HEK293 (cell line): ENCODE data around the gene KCTD11.

ENCODE experiments used
- CTCF ChIA-PET: fragments of 350-600 bp; formaldehyde crosslinking; extraction: SDS; loops from one replicate; lab custom pipeline; 2021; ENCODE audit warnings: antibody characterized with exemption; lab: Yijun Ruan, JAX
- POLR2A ChIA-PET: fragments of 300-600 bp; formaldehyde crosslinking; extraction: SDS; loops from one replicate; lab custom pipeline; 2020; ENCODE audit warnings: antibody characterized with exemption, inconsistent platforms; lab: Yijun Ruan, JAX
- H3K27ac ChIP-seq: fragments of 200-500 bp; sonication (Bioruptor generic); 2 replicates; pipeline ENCODE4 v1.5.1; 2014; ENCODE audit warnings: low read depth, low read length, control low read depth, inconsistent platforms; ENCODE audit errors: extremely low read depth
- H3K36me3 ChIP-seq, 2 experiments: fragments of 200-500 bp in 1 of 2; sonication (Bioruptor generic) in 1 of 2; 1 replicate in 1 of 2; 2 replicates in 1 of 2; pipeline ENCODE4 v1.5.1; 2014 to 2017; ENCODE audit warnings: inconsistent platforms in 2 of 2, low read length in 2 of 2; ENCODE audit not compliant: control insufficient read depth in 2 of 2, insufficient read depth in 1 of 2
- H3K4me1 ChIP-seq: fragments of 200-500 bp; sonication (Bioruptor generic); 2 replicates; pipeline ENCODE4 v1.5.1; 2014; ENCODE audit warnings: mild to moderate bottlenecking, low read length, inconsistent platforms; ENCODE audit not compliant: control insufficient read depth, insufficient read depth
- H3K4me3 ChIP-seq: 2 replicates; pipeline ENCODE4 v1.5.1; 2011; ENCODE audit warnings: low read depth, mild to moderate bottlenecking, control low read depth, low read length, moderate library complexity
- H3K9me3 ChIP-seq: fragments of 200-500 bp; sonication (Bioruptor generic); 2 replicates; pipeline ENCODE4 v1.5.1; 2014; ENCODE audit warnings: low read depth, low read length, inconsistent platforms; ENCODE audit not compliant: control insufficient read depth, insufficient read depth
- EGR2 ChIP-seq: fragments of 450-650 bp; formaldehyde crosslinking; IDR thresholded peaks from 2 replicates; pipeline ENCODE4 v1.5.1; 2016; ENCODE audit warnings: low read depth, missing biosample characterization, missing genetic modification characterization
- KLF16 ChIP-seq: fragments of 450-650 bp; formaldehyde crosslinking; IDR thresholded peaks from 2 replicates; pipeline ENCODE4 v1.5.1; 2017; ENCODE audit warnings: missing biosample characterization, missing genetic modification characterization
- KLF8 ChIP-seq: fragments of 450-650 bp; formaldehyde crosslinking; IDR thresholded peaks from 2 replicates; pipeline ENCODE4 v1.5.1; 2016; ENCODE audit warnings: missing biosample characterization, missing genetic modification characterization
- SCRT1 ChIP-seq: fragments of 450-650 bp; formaldehyde crosslinking; IDR thresholded peaks from 2 replicates; pipeline ENCODE4 v1.5.1; 2016; ENCODE audit warnings: missing biosample characterization, missing genetic modification characterization, borderline replicate concordance
- SCRT2 ChIP-seq: fragments of 450-650 bp; formaldehyde crosslinking; IDR thresholded peaks from 2 replicates; pipeline ENCODE4 v1.5.1; 2016; ENCODE audit warnings: missing biosample characterization, missing genetic modification characterization
- SP7 ChIP-seq: fragments of 450-650 bp; formaldehyde crosslinking; IDR thresholded peaks from 2 replicates; pipeline ENCODE4 v1.5.1; 2016; ENCODE audit warnings: missing biosample characterization, missing genetic modification characterization
- TRIM28 ChIP-seq: IDR thresholded peaks from 2 replicates; pipeline ENCODE4 v1.6.1; 2011; ENCODE audit warnings: low read length, control low read depth, borderline replicate concordance
- ZEB2 ChIP-seq: fragments of 450-650 bp; formaldehyde crosslinking; IDR thresholded peaks from 2 replicates; pipeline ENCODE4 v1.5.1; 2016; ENCODE audit warnings: missing biosample characterization, missing genetic modification characterization
- ZFHX2 ChIP-seq: fragments of 450-650 bp; formaldehyde crosslinking; conservative IDR thresholded peaks from 2 replicates; pipeline ENCODE4 v1.5.1; 2016; ENCODE audit warnings: missing biosample characterization, missing genetic modification characterization
- ZFP69B ChIP-seq: fragments of 450-650 bp; formaldehyde crosslinking; IDR thresholded peaks from 2 replicates; pipeline ENCODE4 v1.5.1; 2016; ENCODE audit warnings: missing biosample characterization, missing genetic modification characterization
- ZNF174 ChIP-seq: fragments of 450-650 bp; formaldehyde crosslinking; IDR thresholded peaks from 2 replicates; pipeline ENCODE4 v1.5.0; 2017; ENCODE audit warnings: missing biosample characterization, mild to moderate bottlenecking, missing genetic modification characterization
- ZNF239 ChIP-seq: fragments of 450-650 bp; formaldehyde crosslinking; IDR thresholded peaks from 2 replicates; pipeline ENCODE4 v1.5.1; 2016; ENCODE audit warnings: missing biosample characterization, missing genetic modification characterization
- ZNF37A ChIP-seq: fragments of 450-650 bp; IDR thresholded peaks from 2 replicates; pipeline ENCODE4 v1.5.1; 2018; ENCODE audit warnings: missing biosample characterization, missing genetic modification characterization
- ZNF391 ChIP-seq: fragments of 450-650 bp; formaldehyde crosslinking; IDR thresholded peaks from 2 replicates; pipeline ENCODE4 v1.5.1; 2016; ENCODE audit warnings: low read depth, missing biosample characterization, missing genetic modification characterization, borderline replicate concordance
- ZNF394 ChIP-seq: fragments of 450-650 bp; formaldehyde crosslinking; IDR thresholded peaks from 2 replicates; pipeline ENCODE4 v1.5.1; 2016; ENCODE audit warnings: missing biosample characterization, missing genetic modification characterization, mild to moderate bottlenecking, moderate library complexity, borderline replicate concordance
- ZNF596 ChIP-seq: fragments of 450-650 bp; IDR thresholded peaks from 2 replicates; pipeline ENCODE4 v1.5.0; 2018; ENCODE audit warnings: missing biosample characterization, mild to moderate bottlenecking, missing genetic modification characterization, moderate library complexity
- ZNF629 ChIP-seq: fragments of 450-650 bp; formaldehyde crosslinking; IDR thresholded peaks from 2 replicates; pipeline ENCODE4 v1.5.1; 2017; ENCODE audit warnings: missing biosample characterization, missing genetic modification characterization
- ZNF701 ChIP-seq: fragments of 450-650 bp; formaldehyde crosslinking; IDR thresholded peaks from 2 replicates; pipeline ENCODE4 v1.5.1; 2016; ENCODE audit warnings: missing biosample characterization, missing genetic modification characterization
- ZNF76 ChIP-seq: fragments of 450-650 bp; formaldehyde crosslinking; IDR thresholded peaks from 2 replicates; pipeline ENCODE4; 2016; ENCODE audit warnings: low read depth, missing biosample characterization, missing genetic modification characterization, borderline replicate concordance
- TF ChIP-seq, protein P1 (sequence below): fragments of 450-650 bp; formaldehyde crosslinking; IDR thresholded peaks from 2 replicates; pipeline ENCODE4 v1.5.1; 2016; ENCODE audit warnings: missing biosample characterization, missing genetic modification characterization
- TF ChIP-seq, protein P2 (sequence below): fragments of 450-650 bp; formaldehyde crosslinking; IDR thresholded peaks from 2 replicates; pipeline ENCODE4 v1.5.1; 2016; ENCODE audit warnings: missing biosample characterization, missing genetic modification characterization
- TF ChIP-seq, protein P3 (sequence below): fragments of 450-650 bp; formaldehyde crosslinking; IDR thresholded peaks from 2 replicates; pipeline ENCODE4 v1.5.1; 2016; ENCODE audit warnings: missing biosample characterization, missing genetic modification characterization

KCTD11 gene

DNA sequence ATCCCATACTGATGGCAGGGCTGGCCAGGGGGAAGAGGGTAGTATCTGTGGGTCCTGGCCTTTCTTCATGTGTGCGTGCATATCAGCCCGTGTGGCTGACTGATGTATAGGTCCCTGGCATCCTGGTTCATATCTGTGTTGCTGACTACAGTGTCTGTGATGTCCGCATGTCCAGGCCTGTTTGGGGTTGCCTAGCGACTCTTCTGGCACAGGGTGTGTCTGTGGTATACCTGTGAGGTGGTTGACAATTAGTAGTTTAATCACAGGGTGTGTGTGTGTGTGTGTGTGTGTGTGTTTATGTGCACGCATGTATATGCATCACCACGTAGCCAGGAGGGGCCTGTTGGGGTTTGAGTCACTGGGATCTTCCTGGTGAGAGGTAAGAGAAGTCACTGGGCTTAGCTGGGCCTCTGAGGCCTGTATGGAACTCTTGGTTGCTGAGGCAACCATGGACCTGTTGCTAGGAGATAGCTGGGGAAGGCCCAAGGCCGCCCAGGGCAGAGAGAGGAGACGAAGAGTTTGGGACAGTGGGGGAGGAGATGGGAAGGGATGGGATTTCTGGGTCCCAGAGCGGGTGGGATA is 2.4 kb downstream of the KCTD11 start (continued):
- TF ChIP-seq, protein P1, sequence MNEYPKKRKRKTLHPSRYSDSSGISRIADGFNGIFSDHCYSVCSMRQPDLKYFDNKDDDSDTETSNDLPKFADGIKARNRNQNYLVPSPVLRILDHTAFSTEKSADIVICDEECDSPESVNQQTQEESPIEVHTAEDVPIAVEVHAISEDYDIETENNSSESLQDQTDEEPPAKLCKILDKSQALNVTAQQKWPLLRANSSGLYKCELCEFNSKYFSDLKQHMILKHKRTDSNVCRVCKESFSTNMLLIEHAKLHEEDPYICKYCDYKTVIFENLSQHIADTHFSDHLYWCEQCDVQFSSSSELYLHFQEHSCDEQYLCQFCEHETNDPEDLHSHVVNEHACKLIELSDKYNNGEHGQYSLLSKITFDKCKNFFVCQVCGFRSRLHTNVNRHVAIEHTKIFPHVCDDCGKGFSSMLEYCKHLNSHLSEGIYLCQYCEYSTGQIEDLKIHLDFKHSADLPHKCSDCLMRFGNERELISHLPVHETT (tag by site-specific recombination), result 0 out of 2 replicates have a peak, but pooled peaks have one; percentile 23
- TF ChIP-seq SP7 (tag by site-specific recombination), result peak; percentile 80
- peak; percentile 98 for TF ChIP-seq SCRT2 (tag by site-specific recombination)
- TF ChIP-seq ZNF174 (tag by site-specific recombination), result no peak

DNA sequence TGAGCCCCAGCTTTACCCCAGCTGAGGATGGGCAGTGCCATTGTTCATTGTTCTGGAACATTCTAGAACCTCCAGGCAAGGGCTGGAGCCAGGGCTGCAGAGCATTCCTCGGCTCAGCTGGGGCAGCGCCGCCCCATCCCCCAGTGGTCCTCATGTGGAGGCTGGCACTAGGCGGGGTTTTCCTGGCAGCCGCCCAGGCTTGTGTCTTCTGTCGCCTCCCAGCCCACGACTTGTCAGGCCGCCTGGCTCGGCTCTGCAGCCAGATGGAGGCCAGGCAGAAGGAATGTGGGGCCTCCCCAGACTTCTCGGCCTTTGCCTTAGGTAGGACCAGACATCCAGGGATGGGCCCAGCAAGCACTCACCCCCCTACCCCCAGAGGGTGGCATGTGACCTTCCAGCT is 3.1 kb downstream of the KCTD11 start, which contains the start of gene TMEM95:
Gene TMEM95, plus strand, starts transcription at position 104 of the 400 bp plus-strand sequence. Its CDS starts 49 bp downstream, at position 153.
- no peak within 1 kb of the TSS for H3K27ac ChIP-seq
- ChIA-PET CTCF (interaction anchor here (0.7 to 4.3 kb wide), 26 partner anchors 10 to 204 kb away, joined by 3 to 87 read pairs (median 8); partner anchors contain the start of genes CHRNB1, FGF11, NEURL4 and SENP3), POLR2A (interaction anchor here (0.6 to 3.4 kb wide), 9 partner anchors 25 to 206 kb away, joined by 3 to 29 read pairs (median 6); partner anchors contain the start of genes CHRNB1, PLSCR3 and TMEM256)
- TF ChIP-seq EGR2 (tag by site-specific recombination) (peak; percentile 32; the same call in 1 of the 2 replicates), ZNF596 (tag by site-specific recombination) (no peak), ZNF701 (tag by site-specific recombination) (no peak), ZFHX2 (tag by site-specific recombination) (peak; percentile 52)
- H3K36me3 ChIP-seq, result no peaks in the 10 kb centered on the region
- H3K9me3 ChIP-seq, result no peaks in the 10 kb centered on the region
- H3K4me1 ChIP-seq, result peaks cover 11% of the 10 kb centered on the region
- no peak within 1 kb of the TSS for H3K4me3 ChIP-seq

DNA sequence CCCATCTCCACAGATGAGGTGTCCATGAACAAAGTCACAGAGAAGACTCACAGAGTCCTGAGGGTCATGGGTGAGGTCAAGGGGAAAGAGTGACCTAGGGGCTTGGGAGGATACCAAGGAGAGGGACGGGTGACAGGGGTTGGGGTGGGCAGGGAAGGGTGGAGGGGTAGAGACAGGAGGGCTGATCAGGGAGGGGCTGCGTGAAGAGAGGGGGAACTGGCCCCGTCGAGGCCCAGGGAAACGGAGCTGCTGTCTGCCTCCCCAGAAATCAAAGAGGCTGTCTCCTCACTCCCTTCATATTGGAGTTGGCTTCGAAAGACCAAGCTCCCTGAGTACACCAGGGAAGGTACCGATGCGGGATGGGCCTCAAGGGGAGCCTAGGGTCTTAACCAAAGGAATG is 3.6 kb downstream of the KCTD11 start:
- POLR2A ChIA-PET, result interaction anchor here (0.6 to 3.4 kb wide), 12 partner anchors 26 to 228 kb away, joined by 3 to 29 read pairs (median 4); partner anchors contain the start of genes CHRNB1, MPDU1, PLSCR3 and TMEM256
- Histone ChIP-seq H3K4me3 (no peak overlapping the region), H3K9me3 (no peaks in the 10 kb centered on the region), H3K4me1 (peaks cover 9% of the 10 kb centered on the region), H3K27ac (no peak overlapping the region), H3K36me3 (no peaks in the 10 kb centered on the region)
- TF ChIP-seq ZNF76 (tag by site-specific recombination), result no peak
- CTCF ChIA-PET, result interaction anchor here (0.6 to 4.3 kb wide), 47 partner anchors 9 to 1881 kb away, joined by 3 to 87 read pairs (median 6); partner anchors contain the start of genes ACAP1, CHRNB1, FGF11 and NEURL4

DNA sequence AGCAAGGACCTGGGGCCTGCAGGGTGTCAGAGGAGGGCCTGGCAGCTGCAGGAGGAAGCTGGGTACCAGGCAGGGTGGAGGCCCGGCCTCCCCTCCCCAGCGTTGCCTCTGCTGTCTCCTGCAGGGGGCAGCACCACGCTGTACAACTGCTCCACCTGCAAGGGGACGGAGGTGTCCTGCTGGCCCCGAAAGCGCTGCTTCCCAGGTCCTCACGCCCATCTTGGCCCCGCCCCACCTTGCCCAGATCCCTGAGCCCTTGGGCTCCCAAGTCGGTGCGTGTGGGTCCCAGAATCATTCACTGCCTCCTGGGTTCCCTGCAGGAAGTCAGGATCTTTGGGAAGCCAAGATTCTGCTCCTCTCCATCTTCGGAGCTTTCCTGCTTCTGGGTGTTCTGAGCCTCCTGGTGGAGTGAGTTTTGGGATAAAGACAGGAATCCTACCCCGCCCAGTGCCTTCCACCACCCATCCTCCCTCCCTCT is 4.1 kb downstream of the KCTD11 start:
- no peaks in the 10 kb centered on the region for H3K9me3 ChIP-seq
- CTCF ChIA-PET, result interaction anchor here (0.6 to 4.3 kb wide), 49 partner anchors 10 to 1881 kb away, joined by 3 to 87 read pairs (median 6); partner anchors contain the start of genes ACAP1, CHRNB1, FGF11 and NEURL4
- H3K36me3 ChIP-seq, result no peaks in the 10 kb centered on the region
- POLR2A ChIA-PET, result interaction anchor here (0.9 to 3.4 kb wide), 11 partner anchors 26 to 227 kb away, joined by 3 to 29 read pairs (median 4); partner anchors contain the start of genes CHRNB1, MPDU1, PLSCR3 and TMEM256
- H3K4me3 ChIP-seq, result no peak overlapping the region
- H3K27ac ChIP-seq, result no peak overlapping the region
- H3K4me1 ChIP-seq, result peaks cover 5% of the 10 kb centered on the region
- peak; percentile 82 for TF ChIP-seq KLF8 (tag by site-specific recombination)
- TF ChIP-seq ZNF239 (tag by site-specific recombination), result no peak
- TF ChIP-seq ZNF37A (tag by site-specific recombination), result no peak
- no peak for TF ChIP-seq SCRT1 (tag by site-specific recombination)
- TF ChIP-seq ZFP69B (tag by site-specific recombination), result peak; percentile 63
- TF ChIP-seq ZNF391, result peak; percentile 77; the same call in 1 of the 2 replicates
- peak; percentile 86 for TF ChIP-seq KLF16 (tag by site-specific recombination)
- no peak for TF ChIP-seq TRIM28
- TF ChIP-seq ZNF629 (tag by site-specific recombination), result peak; percentile 56
- TF ChIP-seq, protein P2, sequence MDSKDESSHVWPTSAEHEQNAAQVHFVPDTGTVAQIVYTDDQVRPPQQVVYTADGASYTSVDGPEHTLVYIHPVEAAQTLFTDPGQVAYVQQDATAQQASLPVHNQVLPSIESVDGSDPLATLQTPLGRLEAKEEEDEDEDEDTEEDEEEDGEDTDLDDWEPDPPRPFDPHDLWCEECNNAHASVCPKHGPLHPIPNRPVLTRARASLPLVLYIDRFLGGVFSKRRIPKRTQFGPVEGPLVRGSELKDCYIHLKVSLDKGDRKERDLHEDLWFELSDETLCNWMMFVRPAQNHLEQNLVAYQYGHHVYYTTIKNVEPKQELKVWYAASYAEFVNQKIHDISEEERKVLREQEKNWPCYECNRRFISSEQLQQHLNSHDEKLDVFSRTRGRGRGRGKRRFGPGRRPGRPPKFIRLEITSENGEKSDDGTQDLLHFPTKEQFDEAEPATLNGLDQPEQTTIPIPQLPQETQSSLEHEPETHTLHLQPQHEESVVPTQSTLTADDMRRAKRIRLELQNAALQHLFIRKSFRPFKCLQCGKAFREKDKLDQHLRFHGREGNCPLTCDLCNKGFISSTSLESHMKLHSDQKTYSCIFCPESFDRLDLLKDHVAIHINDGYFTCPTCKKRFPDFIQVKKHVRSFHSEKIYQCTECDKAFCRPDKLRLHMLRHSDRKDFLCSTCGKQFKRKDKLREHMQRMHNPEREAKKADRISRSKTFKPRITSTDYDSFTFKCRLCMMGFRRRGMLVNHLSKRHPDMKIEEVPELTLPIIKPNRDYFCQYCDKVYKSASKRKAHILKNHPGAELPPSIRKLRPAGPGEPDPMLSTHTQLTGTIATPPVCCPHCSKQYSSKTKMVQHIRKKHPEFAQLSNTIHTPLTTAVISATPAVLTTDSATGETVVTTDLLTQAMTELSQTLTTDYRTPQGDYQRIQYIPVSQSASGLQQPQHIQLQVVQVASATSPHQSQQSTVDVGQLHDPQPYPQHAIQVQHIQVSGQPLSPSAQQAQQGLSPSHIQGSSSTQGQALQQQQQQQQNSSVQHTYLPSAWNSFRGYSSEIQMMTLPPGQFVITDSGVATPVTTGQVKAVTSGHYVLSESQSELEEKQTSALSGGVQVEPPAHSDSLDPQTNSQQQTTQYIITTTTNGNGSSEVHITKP (tag by site-specific recombination), result peak; percentile 14; the same call in 1 of the 2 replicates
- peak; percentile 35; the same call in 1 of the 2 replicates for TF ChIP-seq ZNF394 (tag by site-specific recombination)
- TF ChIP-seq, protein P3, sequence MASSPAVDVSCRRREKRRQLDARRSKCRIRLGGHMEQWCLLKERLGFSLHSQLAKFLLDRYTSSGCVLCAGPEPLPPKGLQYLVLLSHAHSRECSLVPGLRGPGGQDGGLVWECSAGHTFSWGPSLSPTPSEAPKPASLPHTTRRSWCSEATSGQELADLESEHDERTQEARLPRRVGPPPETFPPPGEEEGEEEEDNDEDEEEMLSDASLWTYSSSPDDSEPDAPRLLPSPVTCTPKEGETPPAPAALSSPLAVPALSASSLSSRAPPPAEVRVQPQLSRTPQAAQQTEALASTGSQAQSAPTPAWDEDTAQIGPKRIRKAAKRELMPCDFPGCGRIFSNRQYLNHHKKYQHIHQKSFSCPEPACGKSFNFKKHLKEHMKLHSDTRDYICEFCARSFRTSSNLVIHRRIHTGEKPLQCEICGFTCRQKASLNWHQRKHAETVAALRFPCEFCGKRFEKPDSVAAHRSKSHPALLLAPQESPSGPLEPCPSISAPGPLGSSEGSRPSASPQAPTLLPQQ, result peak; percentile 69; the same call in 1 of the 2 replicates
- peak; percentile 80 for TF ChIP-seq ZEB2
